ENCODE data around the gene SETD1B.
"Not testable (repeated sequence)": the region's sequence is repeated elsewhere in the genome, so short reads cannot be mapped to it uniquely, and the experiment has no call there.

Gene SETD1B

DNA sequence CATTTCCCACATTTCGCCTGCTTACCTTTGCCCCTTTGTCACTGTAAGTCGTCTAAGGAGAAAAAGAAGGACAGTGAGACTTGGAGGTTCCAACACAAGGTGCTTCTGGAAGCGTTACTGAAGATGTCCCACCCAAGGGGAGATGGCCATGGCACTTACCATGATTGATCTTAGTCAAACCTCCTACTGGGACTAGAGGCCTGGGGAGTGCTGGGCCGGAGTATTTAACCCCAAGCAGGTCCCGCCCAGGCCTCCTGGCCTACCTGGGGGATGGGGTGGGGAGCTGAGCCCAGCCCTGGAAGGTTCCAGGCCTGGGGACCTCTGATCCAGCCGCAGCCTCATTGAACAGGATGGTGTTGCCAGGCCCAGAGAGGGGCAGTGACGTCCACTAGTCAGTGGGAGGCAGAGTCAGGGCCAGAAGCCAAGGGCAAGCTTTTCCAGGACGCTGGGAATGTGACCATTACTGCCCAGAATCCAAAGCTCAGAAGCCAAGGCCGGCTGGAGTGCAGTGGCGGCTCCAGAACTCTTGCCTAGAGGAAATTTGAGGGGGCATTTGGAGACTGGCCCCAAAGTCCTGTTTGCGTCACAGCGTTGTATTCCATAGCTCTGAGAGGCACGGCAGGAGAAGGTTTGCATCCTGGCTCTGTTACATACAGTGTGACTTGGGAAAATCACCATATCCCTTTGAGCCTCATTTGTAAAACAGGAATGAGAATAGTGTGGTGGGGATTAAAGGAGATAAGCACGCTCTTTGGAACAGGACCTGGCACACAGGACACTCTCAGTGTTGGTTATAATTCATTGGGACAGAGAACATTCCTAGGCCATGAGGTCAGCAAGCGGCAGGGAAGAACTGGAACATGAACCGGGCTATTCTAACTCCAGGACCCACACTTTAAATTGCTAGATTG is 55.1 kb downstream of the SETD1B start, which contains the start of gene HPD:
Gene HPD (minus strand): TSS at position 198 of the 911 bp plus-strand sequence. CDS start 36 bp downstream, at position 162.
- no peaks in the 10 kb centered on the region for H3K36me3 ChIP-seq (ENCODE audit: insufficient read depth, low read length)
- H3F3A ChIP-seq (ENCODE audit: low read depth): no peaks in the 10 kb centered on the region
- no peaks in the 10 kb centered on the region for H4K20me1 ChIP-seq (ENCODE audit: insufficient read depth, low read length, poor library complexity, severe bottlenecking)
- TF ChIP-seq, protein P1, sequence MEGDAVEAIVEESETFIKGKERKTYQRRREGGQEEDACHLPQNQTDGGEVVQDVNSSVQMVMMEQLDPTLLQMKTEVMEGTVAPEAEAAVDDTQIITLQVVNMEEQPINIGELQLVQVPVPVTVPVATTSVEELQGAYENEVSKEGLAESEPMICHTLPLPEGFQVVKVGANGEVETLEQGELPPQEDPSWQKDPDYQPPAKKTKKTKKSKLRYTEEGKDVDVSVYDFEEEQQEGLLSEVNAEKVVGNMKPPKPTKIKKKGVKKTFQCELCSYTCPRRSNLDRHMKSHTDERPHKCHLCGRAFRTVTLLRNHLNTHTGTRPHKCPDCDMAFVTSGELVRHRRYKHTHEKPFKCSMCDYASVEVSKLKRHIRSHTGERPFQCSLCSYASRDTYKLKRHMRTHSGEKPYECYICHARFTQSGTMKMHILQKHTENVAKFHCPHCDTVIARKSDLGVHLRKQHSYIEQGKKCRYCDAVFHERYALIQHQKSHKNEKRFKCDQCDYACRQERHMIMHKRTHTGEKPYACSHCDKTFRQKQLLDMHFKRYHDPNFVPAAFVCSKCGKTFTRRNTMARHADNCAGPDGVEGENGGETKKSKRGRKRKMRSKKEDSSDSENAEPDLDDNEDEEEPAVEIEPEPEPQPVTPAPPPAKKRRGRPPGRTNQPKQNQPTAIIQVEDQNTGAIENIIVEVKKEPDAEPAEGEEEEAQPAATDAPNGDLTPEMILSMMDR (conservative IDR thresholded peaks at IDR 0.05; ENCODE audit: low read length): no peak
- TF ChIP-seq EZH2phosphoT487 (IDR thresholded peaks at IDR 0.05; ENCODE audit: borderline replicate concordance): no peak
- H2AFZ ChIP-seq (ENCODE audit: low read length): no peak within 1 kb of the TSS
- no peaks in the 10 kb centered on the region for H3K79me2 ChIP-seq (ENCODE audit: insufficient read depth, low read length)
- H3K9me2 ChIP-seq (replicated peaks; ENCODE audit: low read depth, low read length): no peaks in the 10 kb centered on the region
- H3K4me1 ChIP-seq (ENCODE audit: insufficient read depth, low read length, poor library complexity, severe bottlenecking): peaks cover 6% of the 10 kb centered on the region
- H3K4me3 ChIP-seq (ENCODE audit: low read length, poor library complexity, severe bottlenecking): no peak within 1 kb of the TSS
- H3K9me3 ChIP-seq (ENCODE audit: insufficient read depth, low read depth, low read length): no peaks in the 10 kb centered on the region
- H3K4me2 ChIP-seq (ENCODE audit: low read depth, low read length, poor library complexity, severe bottlenecking): no peak within 1 kb of the TSS
- no peaks in the 10 kb centered on the region for H3K27me3 ChIP-seq (ENCODE audit: insufficient read depth, low read length, poor library complexity, severe bottlenecking)
- no peak within 1 kb of the TSS for H3K9ac ChIP-seq (ENCODE audit: low read depth, low read length, poor library complexity, severe bottlenecking)

- Histone ChIP-seq H3F3A (ENCODE audit: low read depth) (no peaks in the 10 kb centered on the region), H3K9me3 (ENCODE audit: insufficient read depth, low read depth, low read length) (no peaks in the 10 kb centered on the region), H3K9ac (ENCODE audit: low read depth, low read length, poor library complexity, severe bottlenecking) (no peak overlapping the region), H3K4me2 (ENCODE audit: low read depth, low read length, poor library complexity, severe bottlenecking) (no peak overlapping the region), H3K79me2 (ENCODE audit: insufficient read depth, low read length) (no peaks in the 10 kb centered on the region), H3K4me1 (ENCODE audit: insufficient read depth, low read length, poor library complexity, severe bottlenecking) (peaks cover 6% of the 10 kb centered on the region), H2AFZ (ENCODE audit: low read length) (no peak overlapping the region), H4K20me1 (ENCODE audit: insufficient read depth, low read length, poor library complexity, severe bottlenecking) (no peaks in the 10 kb centered on the region), H3K36me3 (ENCODE audit: insufficient read depth, low read length) (no peaks in the 10 kb centered on the region), H3K4me3 (ENCODE audit: low read length, poor library complexity, severe bottlenecking) (no peak overlapping the region), H3K9me2 (replicated peaks; ENCODE audit: low read depth, low read length) (no peaks in the 10 kb centered on the region), H3K27me3 (ENCODE audit: insufficient read depth, low read length, poor library complexity, severe bottlenecking) (no peaks in the 10 kb centered on the region)
- no peak for TF ChIP-seq EZH2phosphoT487 (IDR thresholded peaks at IDR 0.05; ENCODE audit: borderline replicate concordance)
- TF ChIP-seq, protein P1 (conservative IDR thresholded peaks at IDR 0.05; ENCODE audit: low read length): no peak
These were observed 56.4 kb downstream of the SETD1B start for GRCh38 chr12:121860257-121860656.

GRCh38 chr12:121860699-121861098 is 56.9 kb downstream of the SETD1B start:
- H3F3A ChIP-seq (ENCODE audit: low read depth); H3K4me1 ChIP-seq (ENCODE audit: insufficient read depth, low read length, poor library complexity, severe bottlenecking); H4K20me1 ChIP-seq (ENCODE audit: insufficient read depth, low read length, poor library complexity, severe bottlenecking); H3K79me2 ChIP-seq (ENCODE audit: insufficient read depth, low read length); H2AFZ ChIP-seq (ENCODE audit: low read length); H3K36me3 ChIP-seq (ENCODE audit: insufficient read depth, low read length); H3K27me3 ChIP-seq (ENCODE audit: insufficient read depth, low read length, poor library complexity, severe bottlenecking); H3K4me3 ChIP-seq (ENCODE audit: low read length, poor library complexity, severe bottlenecking); H3K9ac ChIP-seq (ENCODE audit: low read depth, low read length, poor library complexity, severe bottlenecking); H3K9me3 ChIP-seq (ENCODE audit: insufficient read depth, low read depth, low read length); H3K9me2 ChIP-seq (replicated peaks; ENCODE audit: low read depth, low read length); H3K4me2 ChIP-seq (ENCODE audit: low read depth, low read length, poor library complexity, severe bottlenecking): not testable (repeated sequence)
